ENCODE data around the gene TCHH. TPM values are rescaled to one million over a fixed set of nuclear protein-coding genes. Genes with fewer than 3 reads are reported as not detected.
"Not testable (repeated sequence)": the region's sequence is repeated elsewhere in the genome, so short reads cannot be mapped to it uniquely, and the experiment has no call there.

TCHH gene
- total RNA-seq = under 1 TPM in 1 of 2 donors, not detected in 1; 0.04 TPM

GRCh38 chr1:152115344-152115743 lies at the start of gene TCHH:
Gene TCHH (minus strand): TSS chr1:152115444. CDS start chr1:152114080, 1,364 bp downstream.
- no peaks in the 10 kb centered on the region for H3K36me3 Mint-ChIP-seq
- ATAC-seq (no peak), DNase-seq (ENCODE audit: low spot score in 2 of 2) (no peak)
- no peaks in the 10 kb centered on the region for H3K9me3 Mint-ChIP-seq
- H3K27ac Mint-ChIP-seq = no peak within 1 kb of the TSS

- no peak overlapping the region for H3K27ac Mint-ChIP-seq
- peaks cover 0 to 7% of the 10 kb centered on the region in 2 donors for H3K9me3 Mint-ChIP-seq
- no peak for ATAC-seq
- H3K36me3 Mint-ChIP-seq = peaks cover 0 to 8% of the 10 kb centered on the region in 2 donors
- no peak for DNase-seq (ENCODE audit: low spot score in 2 of 2)
These were observed 49.4 kb upstream of the TCHH start for GRCh38 chr1:152164517-152165136.

- DNase-seq (ENCODE audit: low spot score in 2 of 2) = no peak
- H3K36me3 Mint-ChIP-seq = peaks cover 0 to 8% of the 10 kb centered on the region in 2 donors
- no peak overlapping the region for H3K27ac Mint-ChIP-seq
- H3K9me3 Mint-ChIP-seq = peaks cover 0 to 7% of the 10 kb centered on the region in 2 donors
- ATAC-seq = no peak
These were observed 47.7 kb upstream of the TCHH start for GRCh38 chr1:152162792-152163463.

GRCh38 chr1:152160576-152160975 lies 45.3 kb upstream of the TCHH start:
- peaks cover 0 to 3% of the 10 kb centered on the region in 2 donors for H3K36me3 Mint-ChIP-seq
- DNase-seq (ENCODE audit: low spot score in 2 of 2) (no peak), ATAC-seq (no peak)
- H3K9me3 Mint-ChIP-seq = peaks cover 0 to 2% of the 10 kb centered on the region in 2 donors
- H3K27ac Mint-ChIP-seq = no peak overlapping the region

- Mint-ChIP-seq H3K27ac (no peak within 1 kb of the TSS), H3K9me3 (no peaks in the 10 kb centered on the region), H3K36me3 (no peaks in the 10 kb centered on the region)
- ATAC-seq (no peak), DNase-seq (ENCODE audit: low spot score in 2 of 2) (no peak)
These were observed 43.9 kb upstream of the TCHH start, which contains the start of gene RPTN for GRCh38 chr1:152159144-152159543. Gene RPTN (minus strand): TSS chr1:152159228. CDS start chr1:152157889, 1,339 bp downstream.

GRCh38 chr1:152153996-152154395 lies 38.8 kb upstream of the TCHH start:
- Mint-ChIP-seq H3K9me3 (peaks cover 2 to 3% of the 10 kb centered on the region in 2 donors), H3K36me3 (peaks cover 0 to 2% of the 10 kb centered on the region in 2 donors), H3K27ac (no peak overlapping the region)
- ATAC-seq (no peak), DNase-seq (ENCODE audit: low spot score in 2 of 2) (no peak)

GRCh38 chr1:152151646-152152045 lies 36.4 kb upstream of the TCHH start:
- DNase-seq (ENCODE audit: low spot score in 2 of 2) (no peak), ATAC-seq (no peak)
- Mint-ChIP-seq H3K27ac (no peak overlapping the region), H3K36me3 (peaks cover 12 to 19% of the 10 kb centered on the region in 2 donors), H3K9me3 (peaks cover 13 to 15% of the 10 kb centered on the region in 2 donors)

GRCh38 chr1:152148981-152149380 lies 33.7 kb upstream of the TCHH start:
- Mint-ChIP-seq H3K27ac (no peak overlapping the region), H3K36me3 (peaks cover 23 to 30% of the 10 kb centered on the region in 2 donors), H3K9me3 (peaks cover 23 to 26% of the 10 kb centered on the region in 2 donors)
- no peak for ATAC-seq
- DNase-seq (ENCODE audit: low spot score in 2 of 2) = no peak

- Mint-ChIP-seq H3K36me3 (peaks cover 23 to 30% of the 10 kb centered on the region in 2 donors), H3K9me3 (peaks cover 23 to 26% of the 10 kb centered on the region in 2 donors), H3K27ac (no peak overlapping the region)
- DNase-seq (ENCODE audit: low spot score in 2 of 2) = no peak
- ATAC-seq = no peak
These were observed 32.8 kb upstream of the TCHH start for GRCh38 chr1:152148051-152148450.

- Mint-ChIP-seq H3K27ac (no peak overlapping the region), H3K9me3 (peaks cover 23 to 26% of the 10 kb centered on the region in 2 donors), H3K36me3 (peaks cover 23 to 30% of the 10 kb centered on the region in 2 donors)
- no peak for DNase-seq (ENCODE audit: low spot score in 2 of 2)
- no peak for ATAC-seq
These were observed 30.5 kb upstream of the TCHH start for GRCh38 chr1:152145769-152146168.

- H3K9me3 Mint-ChIP-seq = peaks cover 23 to 26% of the 10 kb centered on the region in 2 donors
- DNase-seq (ENCODE audit: low spot score in 2 of 2); ATAC-seq; H3K27ac Mint-ChIP-seq: not testable (repeated sequence)
- peaks cover 23 to 30% of the 10 kb centered on the region in 2 donors for H3K36me3 Mint-ChIP-seq
These were observed 29.5 kb upstream of the TCHH start for GRCh38 chr1:152144674-152145183.

GRCh38 chr1:152143150-152143887 lies 28.1 kb upstream of the TCHH start:
- Mint-ChIP-seq H3K27ac (peak overlapping the region in 1 of 2 donors; percentile 11), H3K9me3 (peaks cover 15 to 17% of the 10 kb centered on the region in 2 donors), H3K36me3 (peaks cover 16 to 21% of the 10 kb centered on the region in 2 donors)
- peak in 1 of 2 donors; percentile 38 for DNase-seq (ENCODE audit: low spot score in 2 of 2)
- peak; percentile 94 to 99 for ATAC-seq

- ATAC-seq = no peak
- peaks cover 14 to 15% of the 10 kb centered on the region in 2 donors for H3K9me3 Mint-ChIP-seq
- H3K27ac Mint-ChIP-seq = no peak overlapping the region
- peak in 1 of 2 donors; percentile 9 for DNase-seq (ENCODE audit: low spot score in 2 of 2)
- H3K36me3 Mint-ChIP-seq = peaks cover 14 to 16% of the 10 kb centered on the region in 2 donors
These were observed 26.8 kb upstream of the TCHH start for GRCh38 chr1:152141971-152142584.

GRCh38 chr1:152137215-152137614 lies 22.0 kb upstream of the TCHH start:
- Mint-ChIP-seq H3K36me3 (peaks cover 6% of the 10 kb centered on the region in 2 donors), H3K27ac (no peak overlapping the region), H3K9me3 (peaks cover 9 to 10% of the 10 kb centered on the region in 2 donors)
- ATAC-seq (no peak), DNase-seq (ENCODE audit: low spot score in 2 of 2) (no peak)

GRCh38 chr1:152130186-152130585 lies 14.9 kb upstream of the TCHH start:
- Mint-ChIP-seq H3K9me3 (peaks cover 14 to 19% of the 10 kb centered on the region in 2 donors), H3K36me3 (peaks cover 7 to 15% of the 10 kb centered on the region in 2 donors), H3K27ac (no peak overlapping the region)
- no peak for ATAC-seq
- DNase-seq (ENCODE audit: low spot score in 2 of 2) = no peak

GRCh38 chr1:152127673-152128072 lies 12.4 kb upstream of the TCHH start:
- Mint-ChIP-seq H3K9me3 (peaks cover 6 to 10% of the 10 kb centered on the region in 2 donors), H3K27ac (no peak overlapping the region), H3K36me3 (peaks cover 5 to 12% of the 10 kb centered on the region in 2 donors)
- ATAC-seq (peak in 1 of 2 donors; percentile 58), DNase-seq (ENCODE audit: low spot score in 2 of 2) (no peak)

All from activated naive CD4-positive, alpha-beta T cell treated with anti-CD3 and anti-CD28 coated beads, Interleukin-2, amount 50 U/mL, for 72 hours (primary cell).